GM18499 (cell line): ENCODE results near the gene RORC.

Experiments used
- ATAC-seq: cut with Tn5 transposase; IDR thresholded peaks from one replicate; pipeline ENCODE4 v1.9.1; 2021; ENCODE audit warnings: moderate number of reproducible peaks; ENCODE audit not compliant: insufficient read depth, unreplicated experiment

RORC gene

GRCh38 chr1:151829352-151830046 lies 2.1 kb downstream of the RORC start:
- no peak for ATAC-seq

GRCh38 chr1:151828921-151829320 lies 2.7 kb downstream of the RORC start:
- ATAC-seq = no peak

- no peak for ATAC-seq
These were observed 3.7 kb downstream of the RORC start for GRCh38 chr1:151827853-151828252.

GRCh38 chr1:151825751-151826660 lies 5.6 kb downstream of the RORC start:
- no peak for ATAC-seq

- no peak for ATAC-seq
These were observed 6.4 kb downstream of the RORC start for GRCh38 chr1:151825204-151825603.

- ATAC-seq = no peak
These were observed 8.4 kb downstream of the RORC start for GRCh38 chr1:151823175-151823574.

- no peak for ATAC-seq
These were observed 9.2 kb downstream of the RORC start for GRCh38 chr1:151822404-151822803.

GRCh38 chr1:151820940-151821339 lies 10.7 kb downstream of the RORC start:
- ATAC-seq = no peak

GRCh38 chr1:151819976-151820623 lies 11.5 kb downstream of the RORC start:
- ATAC-seq = no peak

GRCh38 chr1:151819227-151819835 lies 12.3 kb downstream of the RORC start:
- no peak for ATAC-seq

- no peak for ATAC-seq
These were observed 14.3 kb downstream of the RORC start for GRCh38 chr1:151817353-151817730.

GRCh38 chr1:151816548-151817352 lies 14.9 kb downstream of the RORC start:
- ATAC-seq = no peak

- no peak for ATAC-seq
These were observed 15.8 kb downstream of the RORC start for GRCh38 chr1:151815716-151816327.

GRCh38 chr1:151814971-151815545 lies 16.5 kb downstream of the RORC start:
- ATAC-seq = no peak

- ATAC-seq = no peak
These were observed 17.2 kb downstream of the RORC start for GRCh38 chr1:151814426-151814825.

GRCh38 chr1:151813271-151813977 lies 18.2 kb downstream of the RORC start:
- no peak for ATAC-seq

- no peak for ATAC-seq
These were observed 20.4 kb downstream of the RORC start for GRCh38 chr1:151811181-151811580.

GRCh38 chr1:151809985-151810556 lies 21.5 kb downstream of the RORC start:
- no peak for ATAC-seq
